Upper lobe of left lung (tissue), 4 donors: ENCODE data around the gene PLIN1.

Experiments used
- EP300 ChIP-seq, 4 donors: sonication (generic); formaldehyde crosslinking; IDR thresholded peaks; one replicate each; pipeline ENCODE4 v1.5.1; 2017; ENCODE audit warnings: antibody characterized with exemption in 4 of 4, control low read depth in 2 of 4
- POLR2A ChIP-seq, 4 donors: fragments of 450-650 bp; IDR thresholded peaks; one replicate each; pipeline ENCODE4 v1.5.1; 2016 to 2017; ENCODE audit warnings: antibody characterized with exemption in 4 of 4, mild to moderate bottlenecking in 2 of 4
- POLR2AphosphoS5 ChIP-seq, 2 donors: sonication (generic); formaldehyde crosslinking; IDR thresholded peaks; one replicate each; pipeline ENCODE4 v1.5.1; 2017; ENCODE audit warnings: antibody characterized with exemption in 2 of 2
- TF ChIP-seq, protein P1 (sequence below), 6 experiments: fragments of 450-650 bp in 4 of 6; fragments of 200-600 bp in 2 of 6; sonication (generic) in 2 of 6; IDR thresholded peaks; one replicate each; pipeline ENCODE4 v1.5.1; 2016 to 2019; ENCODE audit warnings: antibody characterized with exemption in 6 of 6

DNA sequence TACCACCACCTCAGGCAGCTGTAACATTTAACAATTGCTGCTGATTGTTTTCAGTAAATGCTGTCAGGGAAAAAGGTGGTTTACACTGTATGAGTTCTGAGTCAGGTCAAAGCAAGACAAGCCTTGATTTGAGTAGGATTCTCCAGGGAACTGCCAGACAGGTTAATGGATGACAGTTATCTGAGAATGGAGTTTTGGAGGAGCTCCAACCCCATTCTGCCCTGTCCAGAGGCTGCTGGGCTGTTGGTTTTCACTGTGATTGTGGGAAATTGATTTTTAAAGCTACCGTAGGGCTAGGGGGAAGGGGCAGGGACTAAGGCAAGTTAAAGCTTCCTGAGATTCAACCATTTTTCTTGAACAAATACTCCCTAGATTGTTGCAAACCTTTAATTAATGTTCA is 64.0 kb downstream of the PLIN1 start:
- TF ChIP-seq, protein P1, sequence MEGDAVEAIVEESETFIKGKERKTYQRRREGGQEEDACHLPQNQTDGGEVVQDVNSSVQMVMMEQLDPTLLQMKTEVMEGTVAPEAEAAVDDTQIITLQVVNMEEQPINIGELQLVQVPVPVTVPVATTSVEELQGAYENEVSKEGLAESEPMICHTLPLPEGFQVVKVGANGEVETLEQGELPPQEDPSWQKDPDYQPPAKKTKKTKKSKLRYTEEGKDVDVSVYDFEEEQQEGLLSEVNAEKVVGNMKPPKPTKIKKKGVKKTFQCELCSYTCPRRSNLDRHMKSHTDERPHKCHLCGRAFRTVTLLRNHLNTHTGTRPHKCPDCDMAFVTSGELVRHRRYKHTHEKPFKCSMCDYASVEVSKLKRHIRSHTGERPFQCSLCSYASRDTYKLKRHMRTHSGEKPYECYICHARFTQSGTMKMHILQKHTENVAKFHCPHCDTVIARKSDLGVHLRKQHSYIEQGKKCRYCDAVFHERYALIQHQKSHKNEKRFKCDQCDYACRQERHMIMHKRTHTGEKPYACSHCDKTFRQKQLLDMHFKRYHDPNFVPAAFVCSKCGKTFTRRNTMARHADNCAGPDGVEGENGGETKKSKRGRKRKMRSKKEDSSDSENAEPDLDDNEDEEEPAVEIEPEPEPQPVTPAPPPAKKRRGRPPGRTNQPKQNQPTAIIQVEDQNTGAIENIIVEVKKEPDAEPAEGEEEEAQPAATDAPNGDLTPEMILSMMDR (IDR thresholded peaks at IDR 0.05) = no peak
- TF ChIP-seq EP300 (IDR thresholded peaks at IDR 0.05) = no peak
- no peak for TF ChIP-seq POLR2A (IDR thresholded peaks at IDR 0.05)
- TF ChIP-seq POLR2AphosphoS5 (IDR thresholded peaks at IDR 0.05) = no peak
